Ishikawa (cell line): Measurements from ENCODE around the gene ATOH1.

ENCODE experiments used
- CEBPB ChIP-seq: IDR thresholded peaks from 2 replicates; pipeline ENCODE4 v1.6.1; 2012
- CREB1 ChIP-seq: IDR thresholded peaks from 2 replicates; pipeline ENCODE4 v1.6.1; 2012; ENCODE audit warnings: low read depth
- EGR1 ChIP-seq: IDR thresholded peaks from 2 replicates; pipeline ENCODE4 v1.6.1; 2012
- EP300 ChIP-seq: IDR thresholded peaks from 2 replicates; pipeline ENCODE4 v1.6.1; 2012; ENCODE audit warnings: borderline replicate concordance
- FOXM1 ChIP-seq: IDR thresholded peaks from 2 replicates; pipeline ENCODE4 v1.6.1; 2012; ENCODE audit warnings: low read depth, borderline replicate concordance
- NFIC ChIP-seq: IDR thresholded peaks from 2 replicates; pipeline ENCODE4 v1.6.1; 2012
- RAD21 ChIP-seq: IDR thresholded peaks from 2 replicates; pipeline ENCODE4 v1.6.1; 2012; ENCODE audit warnings: low read depth
- TAF1 ChIP-seq: IDR thresholded peaks from 2 replicates; pipeline ENCODE4 v1.6.1; 2012; ENCODE audit warnings: low read depth, mild to moderate bottlenecking
- TCF12 ChIP-seq: IDR thresholded peaks from 2 replicates; pipeline ENCODE4 v1.6.1; 2012; ENCODE audit warnings: low read depth
- TEAD4 ChIP-seq: IDR thresholded peaks from 2 replicates; pipeline ENCODE4 v1.6.1; 2012
- YY1 ChIP-seq: IDR thresholded peaks from 2 replicates; pipeline ENCODE4 v1.6.1; 2012; ENCODE audit warnings: low read depth
- ZBTB7A ChIP-seq: IDR thresholded peaks from 2 replicates; pipeline ENCODE4 v1.6.1; 2012; ENCODE audit warnings: low read depth
- TF ChIP-seq, protein P1 (sequence below): IDR thresholded peaks from 2 replicates; pipeline ENCODE4 v1.6.1; 2012; ENCODE audit warnings: low read depth, mild to moderate bottlenecking
- TF ChIP-seq, protein P2 (sequence below): IDR thresholded peaks from 2 replicates; pipeline ENCODE4 v1.6.1; 2012
- TF ChIP-seq, protein P3 (sequence below): IDR thresholded peaks from 2 replicates; pipeline ENCODE4 v1.6.1; 2012

The ATOH1 gene

DNA sequence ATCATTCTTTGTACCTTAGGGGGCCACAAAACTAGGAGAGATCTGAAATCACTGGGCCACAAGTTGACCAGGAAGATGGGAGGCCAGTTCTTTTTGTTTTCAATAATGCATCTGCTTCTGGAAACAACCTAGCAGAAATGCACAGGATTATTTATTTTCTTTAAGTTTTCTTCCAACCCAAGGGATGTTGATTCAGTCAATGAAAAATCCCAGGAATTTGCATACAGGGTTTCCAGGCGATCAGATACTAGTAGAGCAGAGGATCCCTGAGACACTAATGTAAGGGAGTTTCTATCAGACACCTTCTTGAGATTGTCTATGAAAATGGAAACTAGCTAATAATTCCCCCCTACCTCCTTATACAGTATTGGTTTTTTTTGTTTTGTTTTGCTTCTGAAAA is 7.4 kb downstream of the ATOH1 start:
- TF ChIP-seq, protein P1, sequence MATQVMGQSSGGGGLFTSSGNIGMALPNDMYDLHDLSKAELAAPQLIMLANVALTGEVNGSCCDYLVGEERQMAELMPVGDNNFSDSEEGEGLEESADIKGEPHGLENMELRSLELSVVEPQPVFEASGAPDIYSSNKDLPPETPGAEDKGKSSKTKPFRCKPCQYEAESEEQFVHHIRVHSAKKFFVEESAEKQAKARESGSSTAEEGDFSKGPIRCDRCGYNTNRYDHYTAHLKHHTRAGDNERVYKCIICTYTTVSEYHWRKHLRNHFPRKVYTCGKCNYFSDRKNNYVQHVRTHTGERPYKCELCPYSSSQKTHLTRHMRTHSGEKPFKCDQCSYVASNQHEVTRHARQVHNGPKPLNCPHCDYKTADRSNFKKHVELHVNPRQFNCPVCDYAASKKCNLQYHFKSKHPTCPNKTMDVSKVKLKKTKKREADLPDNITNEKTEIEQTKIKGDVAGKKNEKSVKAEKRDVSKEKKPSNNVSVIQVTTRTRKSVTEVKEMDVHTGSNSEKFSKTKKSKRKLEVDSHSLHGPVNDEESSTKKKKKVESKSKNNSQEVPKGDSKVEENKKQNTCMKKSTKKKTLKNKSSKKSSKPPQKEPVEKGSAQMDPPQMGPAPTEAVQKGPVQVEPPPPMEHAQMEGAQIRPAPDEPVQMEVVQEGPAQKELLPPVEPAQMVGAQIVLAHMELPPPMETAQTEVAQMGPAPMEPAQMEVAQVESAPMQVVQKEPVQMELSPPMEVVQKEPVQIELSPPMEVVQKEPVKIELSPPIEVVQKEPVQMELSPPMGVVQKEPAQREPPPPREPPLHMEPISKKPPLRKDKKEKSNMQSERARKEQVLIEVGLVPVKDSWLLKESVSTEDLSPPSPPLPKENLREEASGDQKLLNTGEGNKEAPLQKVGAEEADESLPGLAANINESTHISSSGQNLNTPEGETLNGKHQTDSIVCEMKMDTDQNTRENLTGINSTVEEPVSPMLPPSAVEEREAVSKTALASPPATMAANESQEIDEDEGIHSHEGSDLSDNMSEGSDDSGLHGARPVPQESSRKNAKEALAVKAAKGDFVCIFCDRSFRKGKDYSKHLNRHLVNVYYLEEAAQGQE, result no peak
- TF ChIP-seq, protein P2, sequence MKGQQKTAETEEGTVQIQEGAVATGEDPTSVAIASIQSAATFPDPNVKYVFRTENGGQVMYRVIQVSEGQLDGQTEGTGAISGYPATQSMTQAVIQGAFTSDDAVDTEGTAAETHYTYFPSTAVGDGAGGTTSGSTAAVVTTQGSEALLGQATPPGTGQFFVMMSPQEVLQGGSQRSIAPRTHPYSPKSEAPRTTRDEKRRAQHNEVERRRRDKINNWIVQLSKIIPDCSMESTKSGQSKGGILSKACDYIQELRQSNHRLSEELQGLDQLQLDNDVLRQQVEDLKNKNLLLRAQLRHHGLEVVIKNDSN, result no peak
- no peak for TF ChIP-seq EGR1
- TF ChIP-seq ZBTB7A, result no peak
- no peak for TF ChIP-seq RAD21
- TF ChIP-seq, protein P3, sequence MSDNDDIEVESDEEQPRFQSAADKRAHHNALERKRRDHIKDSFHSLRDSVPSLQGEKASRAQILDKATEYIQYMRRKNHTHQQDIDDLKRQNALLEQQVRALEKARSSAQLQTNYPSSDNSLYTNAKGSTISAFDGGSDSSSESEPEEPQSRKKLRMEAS, result no peak
- TF ChIP-seq CEBPB, result no peak
- TF ChIP-seq EP300, result no peak
- no peak for TF ChIP-seq CREB1
- TF ChIP-seq FOXM1, result no peak
- TF ChIP-seq TCF12, result no peak
- TF ChIP-seq NFIC, result no peak
- TF ChIP-seq TEAD4, result no peak
- no peak for TF ChIP-seq YY1
- no peak for TF ChIP-seq TAF1

DNA sequence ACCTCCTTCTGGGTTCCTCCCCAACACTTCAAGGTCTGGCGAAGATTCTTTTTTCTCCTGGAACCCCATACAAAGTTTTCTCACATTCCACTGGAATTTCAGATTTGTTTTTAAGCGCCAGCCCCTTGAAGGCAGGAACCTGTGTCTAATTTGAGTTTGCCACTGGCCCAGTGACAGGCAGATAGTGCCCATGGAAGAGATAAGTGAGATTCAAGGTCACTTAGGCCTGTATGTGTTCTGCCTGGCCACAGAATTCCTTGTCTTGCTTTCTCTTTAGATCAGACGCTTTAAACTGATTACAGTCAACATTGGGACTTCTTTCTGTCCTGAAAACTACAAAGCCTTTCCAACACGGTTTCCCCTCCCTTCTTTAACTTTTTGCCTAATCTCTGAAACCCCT is 11.2 kb downstream of the ATOH1 start:
- no peak for TF ChIP-seq FOXM1
- TF ChIP-seq EP300, result no peak
- no peak for TF ChIP-seq TAF1
- no peak for TF ChIP-seq EGR1
- TF ChIP-seq RAD21, result no peak
- no peak for TF ChIP-seq ZBTB7A
- TF ChIP-seq, protein P1, result no peak
- no peak for TF ChIP-seq TCF12

DNA sequence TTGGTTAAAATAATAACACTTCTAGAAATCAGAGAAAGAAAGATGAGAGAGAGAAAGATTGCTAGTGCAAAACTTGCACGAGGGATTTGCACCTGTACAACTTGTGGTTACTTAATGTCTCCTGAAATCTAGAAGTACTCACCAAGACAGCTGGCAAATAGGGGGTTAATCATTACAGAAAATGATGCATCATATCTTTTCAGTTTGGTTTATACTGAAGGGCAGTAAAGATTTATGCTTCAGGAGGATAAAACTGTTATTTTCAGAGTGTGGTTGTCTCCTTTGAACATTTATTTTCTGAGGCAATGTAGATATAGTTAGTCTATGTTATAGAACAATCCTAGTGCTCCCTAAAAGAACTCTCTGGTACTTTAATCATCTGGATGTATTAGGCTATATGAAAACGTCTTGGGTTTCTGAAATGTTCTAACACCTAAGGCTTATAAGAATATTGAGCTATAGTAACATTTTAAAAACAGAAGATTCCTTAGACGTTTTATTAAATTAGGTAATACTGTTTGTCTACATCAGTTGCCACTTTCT is 13.3 kb downstream of the ATOH1 start:
- TF ChIP-seq EGR1 (no peak), YY1 (no peak)

DNA sequence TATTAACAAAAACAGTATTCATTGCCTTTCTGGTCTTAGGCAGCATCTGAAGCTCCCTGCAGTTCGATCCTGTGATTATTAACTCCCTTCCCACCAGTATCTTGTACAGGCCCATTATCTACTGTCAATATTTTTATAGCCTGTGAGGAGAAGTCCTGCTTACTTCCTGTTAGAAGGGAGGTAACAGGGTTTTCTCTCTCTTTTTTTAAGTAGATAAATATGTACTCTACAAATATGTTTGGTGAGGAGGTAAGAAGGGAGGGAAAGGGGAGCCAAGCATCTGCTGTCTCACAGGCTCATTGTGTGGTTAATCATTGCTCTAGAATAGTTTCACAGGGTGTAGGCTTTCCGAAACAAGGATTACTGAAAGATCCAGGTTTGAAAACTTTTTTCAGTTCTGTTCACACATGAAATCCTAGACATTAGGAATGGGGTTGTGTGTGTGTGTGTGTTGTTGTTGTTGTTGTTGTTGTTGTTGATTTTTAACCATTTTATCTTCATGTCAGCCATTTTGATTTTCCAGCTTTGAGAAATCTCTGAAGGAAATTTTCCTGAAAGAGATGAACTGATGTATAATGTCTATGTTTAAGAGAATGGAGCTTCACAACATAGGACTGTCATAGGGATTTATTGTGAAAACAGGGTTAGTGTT is 14.2 kb downstream of the ATOH1 start:
- TF ChIP-seq TCF12 (no peak), EP300 (no peak), YY1 (no peak), CREB1 (no peak), ZBTB7A (no peak), TEAD4 (no peak), RAD21 (no peak), CEBPB (no peak), TAF1 (no peak), FOXM1 (no peak), NFIC (no peak), EGR1 (no peak)
- TF ChIP-seq, protein P1, result no peak
- TF ChIP-seq, protein P2, result no peak
- TF ChIP-seq, protein P3, result no peak

DNA sequence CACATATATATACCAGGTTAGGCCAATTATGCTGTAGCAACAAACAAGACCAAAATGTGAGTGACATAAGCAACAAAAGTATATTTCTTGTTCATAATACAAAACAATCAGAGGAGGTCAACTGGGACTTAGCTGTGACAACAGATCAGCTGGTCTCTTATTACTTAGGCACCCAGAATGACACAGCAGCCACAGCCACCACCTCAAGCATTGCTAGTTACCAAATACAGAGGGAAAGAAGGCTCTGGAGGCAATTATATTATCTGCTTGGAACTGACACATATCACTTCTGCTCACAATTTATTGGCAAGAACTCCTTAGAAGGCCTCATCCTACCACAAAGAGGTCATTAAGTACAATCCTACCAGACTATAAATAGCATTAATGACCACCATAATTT is 15.2 kb downstream of the ATOH1 start:
- TF ChIP-seq NFIC (no peak), TCF12 (no peak), EGR1 (no peak), FOXM1 (no peak), CREB1 (no peak), TAF1 (no peak), YY1 (no peak), RAD21 (no peak), CEBPB (no peak), ZBTB7A (no peak), TEAD4 (no peak), EP300 (no peak)
- TF ChIP-seq, protein P1, result no peak
- TF ChIP-seq, protein P3, result no peak
- TF ChIP-seq, protein P2, result no peak
